Parathyroid adenoma (tissue), 2 donors: ENCODE data around the gene ARSJ.

ENCODE experiments used
- H2AFZ ChIP-seq: fragments of 300-600 bp; sonication (generic); one replicate; pipeline ENCODE4 v1.7.0; 2017; ENCODE audit warnings: antibody characterized with exemption, mild to moderate bottlenecking
- H3K27ac ChIP-seq: fragments of 300-600 bp; sonication (generic); one replicate; pipeline ENCODE4 v1.7.0; 2017
- H3K27me3 ChIP-seq: fragments of 300-600 bp; sonication (generic); one replicate; pipeline ENCODE4 v1.7.0; 2017; ENCODE audit warnings: low read length; ENCODE audit not compliant: control insufficient read depth, insufficient read depth
- H3K36me3 ChIP-seq: fragments of 300-600 bp; sonication (generic); one replicate; pipeline ENCODE4 v1.7.0; 2017; ENCODE audit warnings: low read length; ENCODE audit not compliant: control insufficient read depth, insufficient read depth
- H3K4me1 ChIP-seq: fragments of 300-600 bp; sonication (generic); one replicate; pipeline ENCODE4 v1.7.0; 2017; ENCODE audit warnings: control low read depth
- H3K4me2 ChIP-seq: fragments of 300-600 bp; sonication (generic); one replicate; pipeline ENCODE4 v1.7.0; 2017; ENCODE audit warnings: low read length
- H3K4me3 ChIP-seq: fragments of 300-600 bp; sonication (generic); one replicate; pipeline ENCODE4 v1.7.0; 2017; ENCODE audit warnings: low read depth, low read length
- H3K79me2 ChIP-seq: fragments of 300-600 bp; sonication (generic); one replicate; pipeline ENCODE4 v1.7.0; 2017; ENCODE audit warnings: control low read depth
- H3K9ac ChIP-seq: fragments of 300-600 bp; sonication (generic); one replicate; pipeline ENCODE4 v1.7.0; 2017; ENCODE audit warnings: mild to moderate bottlenecking
- H3K9me3 ChIP-seq: fragments of 300-600 bp; sonication (generic); one replicate; pipeline ENCODE4 v1.7.0; 2017; ENCODE audit warnings: low read length; ENCODE audit not compliant: control insufficient read depth
- TF ChIP-seq, protein P1 (sequence below): fragments of 300-600 bp; sonication (generic); IDR thresholded peaks from one replicate; pipeline ENCODE4 v1.7.0; 2017; ENCODE audit warnings: antibody characterized with exemption, mild to moderate bottlenecking
- donor health status: primary hyperparathyroidism.

The ARSJ gene

GRCh38 chr4:113908829-113909228, 70.6 kb downstream of the ARSJ start:
- Histone ChIP-seq H3K79me2 (no peaks in the 10 kb centered on the region), H3K4me2 (no peak overlapping the region), H3K36me3 (no peaks in the 10 kb centered on the region), H3K4me3 (no peak overlapping the region), H2AFZ (no peak overlapping the region), H3K4me1 (no peaks in the 10 kb centered on the region), H3K27me3 (no peaks in the 10 kb centered on the region), H3K27ac (no peak overlapping the region), H3K9ac (no peak overlapping the region), H3K9me3 (no peaks in the 10 kb centered on the region)
- TF ChIP-seq, protein P1, sequence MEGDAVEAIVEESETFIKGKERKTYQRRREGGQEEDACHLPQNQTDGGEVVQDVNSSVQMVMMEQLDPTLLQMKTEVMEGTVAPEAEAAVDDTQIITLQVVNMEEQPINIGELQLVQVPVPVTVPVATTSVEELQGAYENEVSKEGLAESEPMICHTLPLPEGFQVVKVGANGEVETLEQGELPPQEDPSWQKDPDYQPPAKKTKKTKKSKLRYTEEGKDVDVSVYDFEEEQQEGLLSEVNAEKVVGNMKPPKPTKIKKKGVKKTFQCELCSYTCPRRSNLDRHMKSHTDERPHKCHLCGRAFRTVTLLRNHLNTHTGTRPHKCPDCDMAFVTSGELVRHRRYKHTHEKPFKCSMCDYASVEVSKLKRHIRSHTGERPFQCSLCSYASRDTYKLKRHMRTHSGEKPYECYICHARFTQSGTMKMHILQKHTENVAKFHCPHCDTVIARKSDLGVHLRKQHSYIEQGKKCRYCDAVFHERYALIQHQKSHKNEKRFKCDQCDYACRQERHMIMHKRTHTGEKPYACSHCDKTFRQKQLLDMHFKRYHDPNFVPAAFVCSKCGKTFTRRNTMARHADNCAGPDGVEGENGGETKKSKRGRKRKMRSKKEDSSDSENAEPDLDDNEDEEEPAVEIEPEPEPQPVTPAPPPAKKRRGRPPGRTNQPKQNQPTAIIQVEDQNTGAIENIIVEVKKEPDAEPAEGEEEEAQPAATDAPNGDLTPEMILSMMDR = no peak

DNA sequence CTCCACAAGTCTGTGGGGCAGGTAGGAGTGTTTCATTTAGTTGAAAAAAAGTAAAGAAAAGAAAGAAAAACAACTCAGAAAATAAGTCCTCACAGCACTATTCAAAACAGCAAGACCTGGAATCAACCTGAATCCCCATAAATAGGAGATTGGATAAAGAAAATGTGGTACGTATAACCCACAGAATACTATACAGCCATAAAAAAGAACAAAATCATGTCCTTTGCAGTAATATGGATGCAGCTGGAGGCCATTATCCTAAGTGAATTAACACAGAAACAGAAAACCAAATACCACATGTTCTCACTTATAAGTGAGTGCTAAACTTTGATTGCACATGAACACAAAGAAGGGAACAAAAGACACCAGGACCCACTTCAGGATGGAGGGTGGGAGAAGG, 71.9 kb downstream of the ARSJ start:
- Histone ChIP-seq H2AFZ (no peak overlapping the region), H3K9ac (no peak overlapping the region), H3K79me2 (no peaks in the 10 kb centered on the region), H3K9me3 (no peaks in the 10 kb centered on the region), H3K27me3 (no peaks in the 10 kb centered on the region), H3K4me1 (no peaks in the 10 kb centered on the region), H3K36me3 (no peaks in the 10 kb centered on the region), H3K4me3 (no peak overlapping the region), H3K27ac (no peak overlapping the region), H3K4me2 (no peak overlapping the region)
- TF ChIP-seq, protein P1 = no peak

DNA sequence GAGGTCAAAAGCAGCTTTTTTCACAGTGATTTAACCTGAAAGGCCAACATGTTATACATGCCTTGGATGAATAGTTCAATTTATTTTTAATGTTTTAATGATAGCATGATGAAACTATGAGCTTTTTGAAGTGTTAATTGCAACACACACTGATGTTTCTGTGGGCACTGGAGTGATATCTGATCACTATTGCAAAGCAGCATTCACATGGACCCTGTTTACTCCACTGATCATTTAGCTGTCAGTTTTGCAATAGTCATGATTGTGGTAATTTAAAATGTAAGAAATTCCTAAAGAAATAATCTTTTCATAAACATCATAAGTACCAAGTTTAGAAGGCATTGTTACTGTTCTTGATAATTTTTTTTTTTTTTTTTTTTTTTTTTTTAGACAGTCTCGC, 74.1 kb downstream of the ARSJ start:
- no peak overlapping the region for H3K27ac ChIP-seq

GRCh38 chr4:113904877-113905276, 74.6 kb downstream of the ARSJ start:
- no peaks in the 10 kb centered on the region for H3K27me3 ChIP-seq
- H3K36me3 ChIP-seq = no peaks in the 10 kb centered on the region
- H2AFZ ChIP-seq = no peak overlapping the region
- H3K4me1 ChIP-seq = no peaks in the 10 kb centered on the region
- no peaks in the 10 kb centered on the region for H3K79me2 ChIP-seq
- H3K9me3 ChIP-seq = no peaks in the 10 kb centered on the region
- TF ChIP-seq, protein P1 = no peak
- no peak overlapping the region for H3K9ac ChIP-seq
- H3K4me3 ChIP-seq = no peak overlapping the region
- no peak overlapping the region for H3K27ac ChIP-seq
- H3K4me2 ChIP-seq = no peak overlapping the region

More for the DNA sequence above, 74.1 kb downstream of the ARSJ start:
- Histone ChIP-seq H3K4me3 (no peak overlapping the region), H2AFZ (no peak overlapping the region), H3K9ac (no peak overlapping the region), H3K4me1 (no peaks in the 10 kb centered on the region), H3K79me2 (no peaks in the 10 kb centered on the region), H3K9me3 (no peaks in the 10 kb centered on the region), H3K36me3 (no peaks in the 10 kb centered on the region), H3K27me3 (no peaks in the 10 kb centered on the region), H3K4me2 (no peak overlapping the region)
- TF ChIP-seq, protein P1 = no peak

DNA sequence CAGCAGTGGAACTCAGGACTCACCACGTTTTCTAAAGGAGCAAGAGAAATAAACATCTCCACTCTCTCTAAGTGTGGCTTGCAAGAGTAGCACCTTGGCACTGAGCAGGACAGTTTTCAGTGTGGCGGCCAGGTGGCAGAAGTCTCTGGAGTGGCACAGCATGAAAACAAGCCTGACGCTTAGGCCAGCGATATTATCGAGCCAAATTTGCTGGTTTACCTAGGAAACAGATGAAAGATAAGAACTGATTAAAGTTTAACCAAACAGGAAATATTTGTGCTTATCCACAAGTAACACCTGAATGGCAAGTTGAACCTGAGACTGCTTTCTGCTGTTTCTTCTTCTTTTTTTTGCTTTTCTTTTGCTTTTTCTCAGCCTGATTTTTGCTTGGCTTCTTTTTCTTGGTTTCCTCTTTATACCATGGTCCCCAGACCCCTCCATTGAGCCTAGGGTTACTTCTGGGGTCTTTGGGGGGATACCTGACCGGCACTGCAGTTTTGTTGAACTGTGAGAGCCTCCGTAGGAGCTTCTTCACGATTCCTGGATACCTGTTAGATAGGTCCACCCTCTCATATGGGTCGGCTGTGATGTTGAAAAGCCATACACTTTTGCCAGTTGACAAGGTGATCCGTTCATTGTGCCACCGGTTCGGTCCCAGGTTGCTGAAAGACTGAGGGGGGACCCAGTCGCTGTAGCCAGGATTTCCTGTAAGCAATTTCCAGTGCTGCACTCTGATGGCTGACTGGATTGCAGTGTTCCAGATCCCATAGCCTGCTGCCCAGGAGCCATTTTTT, 77.3 kb downstream of the ARSJ start:
- Histone ChIP-seq H3K27me3 (no peaks in the 10 kb centered on the region), H2AFZ (peak overlapping the region; percentile 35), H3K36me3 (no peaks in the 10 kb centered on the region), H3K79me2 (no peaks in the 10 kb centered on the region), H3K4me2 (peak overlapping the region; percentile 55), H3K4me3 (peak overlapping the region; percentile 22), H3K4me1 (no peaks in the 10 kb centered on the region), H3K9me3 (no peaks in the 10 kb centered on the region), H3K9ac (no peak overlapping the region), H3K27ac (no peak overlapping the region)
- TF ChIP-seq, protein P1 = peak; percentile 29
